ENCODE data around the gene RASA4B.

DNA sequence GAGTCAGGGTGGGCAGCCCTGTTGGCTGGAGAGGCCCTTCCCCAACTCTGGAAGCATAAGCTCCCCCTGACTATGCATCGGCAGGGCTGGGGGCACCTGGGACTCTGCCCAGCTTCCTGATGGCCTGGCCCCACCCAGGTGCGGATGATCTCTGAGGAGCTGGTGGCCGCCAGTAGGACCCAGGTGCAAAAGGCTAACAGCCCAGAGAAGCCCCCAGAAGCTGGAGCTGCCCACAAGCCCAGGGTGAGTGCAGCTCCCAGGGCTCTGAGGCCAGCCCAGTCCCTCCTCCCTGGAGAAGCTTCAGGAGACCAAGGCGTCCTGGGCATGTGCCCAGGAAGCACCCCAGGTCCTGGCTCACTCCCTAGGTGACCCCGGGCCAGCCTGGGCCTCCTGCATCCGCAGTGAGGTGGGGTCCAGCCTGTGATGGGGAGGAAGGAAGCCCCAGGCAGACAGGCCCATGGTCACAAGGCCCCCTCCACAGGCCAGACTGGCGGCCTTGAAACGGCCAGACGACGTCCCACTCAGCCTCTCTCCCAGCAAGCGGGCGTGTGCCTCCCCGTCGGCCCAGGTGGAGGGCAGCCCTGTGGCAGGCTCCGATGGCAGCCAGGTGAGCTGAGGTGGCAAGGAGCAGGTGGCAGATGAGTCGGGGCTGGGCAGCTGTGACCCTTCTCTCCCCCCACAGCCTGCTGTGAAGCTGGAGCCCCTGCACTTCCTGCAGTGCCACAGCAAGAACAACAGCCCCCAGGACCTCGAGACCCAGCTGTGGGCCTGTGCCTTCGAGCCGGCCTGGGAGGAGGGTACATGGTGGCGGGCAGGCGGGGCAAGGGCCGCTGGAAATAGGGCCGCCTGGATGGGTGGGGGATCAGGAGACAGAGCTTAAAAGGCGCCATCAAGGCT is 49.7 kb downstream of the RASA4B start:
- no peak for TF ChIP-seq BRCA1 (IDR thresholded peaks at IDR 0.05)
- TF ChIP-seq BRCA1 (CRISPR knock-in tag; IDR thresholded peaks at IDR 0.05): no peak
- no peak for TF ChIP-seq ZZZ3 (IDR thresholded peaks at IDR 0.05)
- TF ChIP-seq NFIX (CRISPR knock-in tag; IDR thresholded peaks at IDR 0.05; ENCODE audit: low read depth): no peak
- TF ChIP-seq, protein P1, sequence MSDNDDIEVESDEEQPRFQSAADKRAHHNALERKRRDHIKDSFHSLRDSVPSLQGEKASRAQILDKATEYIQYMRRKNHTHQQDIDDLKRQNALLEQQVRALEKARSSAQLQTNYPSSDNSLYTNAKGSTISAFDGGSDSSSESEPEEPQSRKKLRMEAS (CRISPR knock-in tag; IDR thresholded peaks at IDR 0.05): no peak
- no peak for TF ChIP-seq CTCF (IDR thresholded peaks at IDR 0.05 in 2 of 3, conservative IDR thresholded peaks at IDR 0.05 in 1 of 3; ENCODE audit: insufficient read depth in 2 of 3, low read depth in 1 of 3, low read length in 3 of 3)
- TF ChIP-seq NFYB (IDR thresholded peaks at IDR 0.05; ENCODE audit: extremely low read depth, insufficient read length): no peak
- TF ChIP-seq GTF3C2 (IDR thresholded peaks at IDR 0.05; ENCODE audit: borderline replicate concordance, extremely low read depth, insufficient read length): no peak
- no peak for TF ChIP-seq GATA2 (CRISPR knock-in tag; IDR thresholded peaks at IDR 0.05)
- TF ChIP-seq, protein P2, sequence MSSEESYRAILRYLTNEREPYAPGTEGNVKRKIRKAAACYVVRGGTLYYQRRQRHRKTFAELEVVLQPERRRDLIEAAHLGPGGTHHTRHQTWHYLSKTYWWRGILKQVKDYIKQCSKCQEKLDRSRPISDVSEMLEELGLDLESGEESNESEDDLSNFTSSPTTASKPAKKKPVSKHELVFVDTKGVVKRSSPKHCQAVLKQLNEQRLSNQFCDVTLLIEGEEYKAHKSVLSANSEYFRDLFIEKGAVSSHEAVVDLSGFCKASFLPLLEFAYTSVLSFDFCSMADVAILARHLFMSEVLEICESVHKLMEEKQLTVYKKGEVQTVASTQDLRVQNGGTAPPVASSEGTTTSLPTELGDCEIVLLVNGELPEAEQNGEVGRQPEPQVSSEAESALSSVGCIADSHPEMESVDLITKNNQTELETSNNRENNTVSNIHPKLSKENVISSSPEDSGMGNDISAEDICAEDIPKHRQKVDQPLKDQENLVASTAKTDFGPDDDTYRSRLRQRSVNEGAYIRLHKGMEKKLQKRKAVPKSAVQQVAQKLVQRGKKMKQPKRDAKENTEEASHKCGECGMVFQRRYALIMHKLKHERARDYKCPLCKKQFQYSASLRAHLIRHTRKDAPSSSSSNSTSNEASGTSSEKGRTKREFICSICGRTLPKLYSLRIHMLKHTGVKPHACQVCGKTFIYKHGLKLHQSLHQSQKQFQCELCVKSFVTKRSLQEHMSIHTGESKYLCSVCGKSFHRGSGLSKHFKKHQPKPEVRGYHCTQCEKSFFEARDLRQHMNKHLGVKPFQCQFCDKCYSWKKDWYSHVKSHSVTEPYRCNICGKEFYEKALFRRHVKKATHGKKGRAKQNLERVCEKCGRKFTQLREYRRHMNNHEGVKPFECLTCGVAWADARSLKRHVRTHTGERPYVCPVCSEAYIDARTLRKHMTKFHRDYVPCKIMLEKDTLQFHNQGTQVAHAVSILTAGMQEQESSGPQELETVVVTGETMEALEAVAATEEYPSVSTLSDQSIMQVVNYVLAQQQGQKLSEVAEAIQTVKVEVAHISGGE (CRISPR knock-in tag; IDR thresholded peaks at IDR 0.05): no peak
